Dendritic cell treated with granulocyte-macrophage colony-stimulating factor and Interleukin-4, amounts not matched to agents 40 ng/mL and 50 ng/mL, for 4 days (primary cell): ENCODE measurements around the gene SPECC1L.

Experiments used
- H3K27ac Mint-ChIP-seq: one replicate; pipeline ENCODE4 v1.8.0; 2022; ENCODE audit warnings: mild to moderate bottlenecking, mixed read lengths
- H3K27me3 Mint-ChIP-seq: one replicate; pipeline ENCODE4 v1.8.0; 2022; ENCODE audit warnings: mild to moderate bottlenecking, mixed read lengths
- H3K36me3 Mint-ChIP-seq: one replicate; pipeline ENCODE4 v1.8.0; 2022; ENCODE audit warnings: low read depth, mixed read lengths
- H3K4me1 Mint-ChIP-seq: one replicate; pipeline ENCODE4 v1.8.0; 2022; ENCODE audit warnings: low read depth, mixed read lengths
- H3K4me3 Mint-ChIP-seq: one replicate; pipeline ENCODE4 v1.8.0; 2022; ENCODE audit warnings: mild to moderate bottlenecking, moderate library complexity, mixed read lengths
- H3K9me3 Mint-ChIP-seq: one replicate; pipeline ENCODE4 v1.8.0; 2022; ENCODE audit warnings: mixed read lengths
- intact Hi-C: fragments of 100-400 bp; cut with micrococcal nuclease; formaldehyde crosslinking; loops from one replicate; pipeline ENCODE4 v1.15.0; 2022

SPECC1L gene

GRCh38 chr22:24414523-24414922 is 143.9 kb downstream of the SPECC1L start:
- H3K36me3 Mint-ChIP-seq, result peaks cover 69% of the 10 kb centered on the region
- H3K9me3 Mint-ChIP-seq, result no peaks in the 10 kb centered on the region
- intact Hi-C loops, result no loop called here
- H3K4me3 Mint-ChIP-seq, result no peak overlapping the region
- H3K4me1 Mint-ChIP-seq, result peaks cover 5% of the 10 kb centered on the region
- no peak overlapping the region for H3K27ac Mint-ChIP-seq
- peaks cover 4% of the 10 kb centered on the region for H3K27me3 Mint-ChIP-seq

- no peaks in the 10 kb centered on the region for H3K9me3 Mint-ChIP-seq
- peaks cover 6% of the 10 kb centered on the region for H3K27me3 Mint-ChIP-seq
- intact Hi-C loops, result no loop called here
- H3K4me3 Mint-ChIP-seq, result no peak overlapping the region
- peaks cover 11% of the 10 kb centered on the region for H3K4me1 Mint-ChIP-seq
- H3K36me3 Mint-ChIP-seq, result peaks cover 69% of the 10 kb centered on the region
- H3K27ac Mint-ChIP-seq, result no peak overlapping the region
Measured at GRCh38 chr22:24414984-24415945, 144.6 kb downstream of the SPECC1L start.

GRCh38 chr22:24416095-24416494 is 145.5 kb downstream of the SPECC1L start:
- Mint-ChIP-seq H3K36me3 (peaks cover 69% of the 10 kb centered on the region), H3K9me3 (no peaks in the 10 kb centered on the region), H3K4me1 (peaks cover 13% of the 10 kb centered on the region)

GRCh38 chr22:24416611-24417010 is 146.0 kb downstream of the SPECC1L start:
- intact Hi-C loops, result no loop called here
- Mint-ChIP-seq H3K27ac (no peak overlapping the region), H3K4me3 (no peak overlapping the region), H3K9me3 (no peaks in the 10 kb centered on the region), H3K4me1 (peaks cover 17% of the 10 kb centered on the region), H3K27me3 (peaks cover 13% of the 10 kb centered on the region), H3K36me3 (peaks cover 66% of the 10 kb centered on the region)

More at GRCh38 chr22:24416095-24416494, 145.5 kb downstream of the SPECC1L start:
- Mint-ChIP-seq H3K4me3 (no peak overlapping the region), H3K27ac (no peak overlapping the region), H3K27me3 (peaks cover 9% of the 10 kb centered on the region)
- intact Hi-C loops, result no loop called here

- Mint-ChIP-seq H3K27ac (no peak overlapping the region), H3K36me3 (peaks cover 60% of the 10 kb centered on the region), H3K9me3 (no peaks in the 10 kb centered on the region), H3K4me3 (no peak overlapping the region), H3K4me1 (peaks cover 18% of the 10 kb centered on the region), H3K27me3 (peaks cover 16% of the 10 kb centered on the region)
- intact Hi-C loops, result no loop called here
Measured at GRCh38 chr22:24417200-24417599, 146.6 kb downstream of the SPECC1L start.

- Mint-ChIP-seq H3K27me3 (peaks cover 21% of the 10 kb centered on the region), H3K4me1 (peaks cover 24% of the 10 kb centered on the region), H3K9me3 (no peaks in the 10 kb centered on the region), H3K4me3 (no peak overlapping the region), H3K36me3 (peaks cover 51% of the 10 kb centered on the region), H3K27ac (no peak overlapping the region)
- intact Hi-C loops, result no loop called here
Measured at GRCh38 chr22:24417901-24418641, 147.4 kb downstream of the SPECC1L start.

GRCh38 chr22:24418786-24419474 is 148.3 kb downstream of the SPECC1L start:
- peaks cover 24% of the 10 kb centered on the region for H3K4me1 Mint-ChIP-seq
- no peak overlapping the region for H3K4me3 Mint-ChIP-seq
- H3K36me3 Mint-ChIP-seq, result peaks cover 42% of the 10 kb centered on the region
- intact Hi-C loops, result no loop called here
- no peaks in the 10 kb centered on the region for H3K9me3 Mint-ChIP-seq
- peak overlapping the region; percentile 21 for H3K27ac Mint-ChIP-seq
- peaks cover 21% of the 10 kb centered on the region for H3K27me3 Mint-ChIP-seq

GRCh38 chr22:24419475-24419850 is 148.8 kb downstream of the SPECC1L start:
- Mint-ChIP-seq H3K4me3 (no peak overlapping the region), H3K27ac (peak overlapping the region; percentile 21), H3K4me1 (peaks cover 27% of the 10 kb centered on the region), H3K27me3 (peaks cover 21% of the 10 kb centered on the region), H3K36me3 (peaks cover 37% of the 10 kb centered on the region), H3K9me3 (no peaks in the 10 kb centered on the region)
- intact Hi-C loops, result no loop called here

GRCh38 chr22:24420072-24420976 is 149.7 kb downstream of the SPECC1L start:
- peaks cover 29% of the 10 kb centered on the region for H3K36me3 Mint-ChIP-seq
- no peak overlapping the region for H3K4me3 Mint-ChIP-seq
- H3K27me3 Mint-ChIP-seq, result peaks cover 22% of the 10 kb centered on the region
- H3K27ac Mint-ChIP-seq, result no peak overlapping the region
- peaks cover 35% of the 10 kb centered on the region for H3K4me1 Mint-ChIP-seq
- intact Hi-C loops, result no loop called here
- no peaks in the 10 kb centered on the region for H3K9me3 Mint-ChIP-seq

- Mint-ChIP-seq H3K27ac (no peak overlapping the region), H3K9me3 (no peaks in the 10 kb centered on the region), H3K36me3 (peaks cover 22% of the 10 kb centered on the region), H3K4me1 (peaks cover 42% of the 10 kb centered on the region), H3K27me3 (peaks cover 26% of the 10 kb centered on the region), H3K4me3 (no peak overlapping the region)
- intact Hi-C loops, result no loop called here
Measured at GRCh38 chr22:24420977-24421343, 150.3 kb downstream of the SPECC1L start.

GRCh38 chr22:24421428-24421931 is 150.8 kb downstream of the SPECC1L start:
- no peaks in the 10 kb centered on the region for H3K9me3 Mint-ChIP-seq
- H3K27me3 Mint-ChIP-seq, result peaks cover 28% of the 10 kb centered on the region
- H3K4me1 Mint-ChIP-seq, result peaks cover 47% of the 10 kb centered on the region
- no peak overlapping the region for H3K27ac Mint-ChIP-seq
- intact Hi-C loops, result no loop called here
- H3K4me3 Mint-ChIP-seq, result no peak overlapping the region
- peaks cover 17% of the 10 kb centered on the region for H3K36me3 Mint-ChIP-seq

GRCh38 chr22:24422102-24422665 is 151.6 kb downstream of the SPECC1L start:
- H3K27me3 Mint-ChIP-seq, result peaks cover 33% of the 10 kb centered on the region
- no peaks in the 10 kb centered on the region for H3K9me3 Mint-ChIP-seq
- peak overlapping the region; percentile 18 for H3K4me3 Mint-ChIP-seq
- intact Hi-C loops, result loop anchor here (2.0 kb wide), 1 partner anchor 81 kb away; no protein-coding TSS in a partner anchor
- no peak overlapping the region for H3K27ac Mint-ChIP-seq
- H3K36me3 Mint-ChIP-seq, result peaks cover 13% of the 10 kb centered on the region
- H3K4me1 Mint-ChIP-seq, result peaks cover 54% of the 10 kb centered on the region
